HepG2 (cell line): ENCODE measurements around the gene RRM2.

Source experiments
- CTCF ChIP-seq: sonication (generic); formaldehyde crosslinking; IDR thresholded peaks from 2 replicates; pipeline ENCODE4 v1.5.0; 2020; ENCODE audit warnings: mild to moderate bottlenecking, missing genetic modification reagents, moderate library complexity
- EZH2 ChIP-seq: conservative IDR thresholded peaks from 2 replicates; pipeline ENCODE4 v1.6.1; 2012; ENCODE audit warnings: mild to moderate bottlenecking, low read depth, low read length, moderate library complexity
- HNRNPLL ChIP-seq: fragments of 200-400 bp; formaldehyde crosslinking; IDR thresholded peaks from 2 replicates; pipeline ENCODE4 v1.6.1; 2017; ENCODE audit warnings: mild to moderate bottlenecking, low read depth, low read length; ENCODE audit not compliant: poor library complexity, severe bottlenecking
- MLX ChIP-seq: IDR thresholded peaks from 2 replicates; pipeline ENCODE4 v1.6.1; 2016
- POLR2AphosphoS5 ChIP-seq: IDR thresholded peaks from 2 replicates; pipeline ENCODE4 v1.6.1; 2012; ENCODE audit warnings: low read depth, low read length
- REST ChIP-seq, 2 experiments: IDR thresholded peaks; 2 replicates each; pipeline ENCODE4 v1.6.1; 2011 to 2012; ENCODE audit warnings: low read length in 2 of 2, borderline replicate concordance in 1 of 2, low read depth in 1 of 2, mild to moderate bottlenecking in 1 of 2, moderate library complexity in 1 of 2
- SIX1 ChIP-seq: sonication (generic); formaldehyde crosslinking; IDR thresholded peaks from 2 replicates; pipeline ENCODE4 v1.4.0; 2020; ENCODE audit warnings: missing genetic modification reagents, borderline replicate concordance
- TGIF2 ChIP-seq: IDR thresholded peaks from 2 replicates; pipeline ENCODE4 v1.6.1; 2016; ENCODE audit warnings: control low read depth, missing compliant biosample characterization
- ZFP36L1 ChIP-seq: sonication (generic); formaldehyde crosslinking; IDR thresholded peaks from 2 replicates; pipeline ENCODE4 v1.8.0; 2022; ENCODE audit warnings: mild to moderate bottlenecking, missing genetic modification reagents, moderate library complexity
- ZIK1 ChIP-seq: sonication (generic); formaldehyde crosslinking; IDR thresholded peaks from 2 replicates; pipeline ENCODE4 v1.5.0; 2020; ENCODE audit warnings: mild to moderate bottlenecking, low read depth, missing genetic modification reagents, borderline replicate concordance
- ZNF737 ChIP-seq: sonication (generic); formaldehyde crosslinking; IDR thresholded peaks from 2 replicates; pipeline ENCODE4 v1.5.0; 2020; ENCODE audit warnings: missing genetic modification reagents, mild to moderate bottlenecking, borderline replicate concordance
- TF ChIP-seq, protein P1 (sequence below): sonication (generic); formaldehyde crosslinking; IDR thresholded peaks from 2 replicates; pipeline ENCODE4 v1.5.0; 2020; ENCODE audit warnings: mild to moderate bottlenecking, low read depth, missing genetic modification reagents, borderline replicate concordance

DNA sequence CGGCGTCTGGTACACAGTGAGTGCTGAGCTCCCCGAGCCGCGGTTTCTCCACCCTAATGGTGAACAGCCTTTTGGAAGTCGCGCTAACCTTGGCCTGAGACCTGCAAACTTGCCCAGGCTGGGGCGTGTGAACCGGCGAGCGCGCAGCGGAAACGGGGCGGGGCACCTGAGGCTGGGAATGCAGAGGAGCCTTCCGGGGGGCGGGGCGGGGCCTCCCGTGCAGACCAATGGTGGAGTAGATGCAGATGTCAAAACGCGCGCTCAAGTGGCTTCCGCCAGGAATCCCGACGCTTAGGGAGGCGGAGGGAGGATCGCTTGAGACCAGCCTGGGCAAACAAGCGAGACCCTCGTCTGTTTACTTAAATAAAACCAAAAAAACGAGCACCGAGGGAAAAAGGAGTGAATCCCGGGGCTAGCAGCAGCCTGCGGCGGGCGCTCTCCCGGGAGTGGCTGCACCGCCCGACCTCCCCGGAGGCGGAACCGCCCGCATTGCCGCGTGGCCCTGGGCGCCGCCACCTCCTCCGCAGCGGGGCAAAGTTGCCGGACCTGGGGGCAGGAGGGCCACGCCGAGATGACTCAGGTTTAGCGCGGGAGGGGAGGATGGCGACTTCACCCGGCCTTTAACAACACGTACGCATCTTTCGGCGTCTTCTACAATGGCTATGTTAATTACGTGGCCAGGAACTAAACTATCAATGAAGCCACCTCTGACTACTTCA, 2.2 kb upstream of the RRM2 start:
- TF ChIP-seq, protein P1, sequence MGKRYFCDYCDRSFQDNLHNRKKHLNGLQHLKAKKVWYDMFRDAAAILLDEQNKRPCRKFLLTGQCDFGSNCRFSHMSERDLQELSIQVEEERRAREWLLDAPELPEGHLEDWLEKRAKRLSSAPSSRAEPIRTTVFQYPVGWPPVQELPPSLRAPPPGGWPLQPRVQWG (CRISPR knock-in tag), result no peak
- TF ChIP-seq CTCF (CRISPR knock-in tag) (peak; percentile 35), HNRNPLL (peak; percentile 90), SIX1 (peak; percentile 62; the same call in 1 of the 2 replicates), EZH2 (no peak), MLX (peak; percentile 22; the same call in 1 of the 2 replicates), ZNF737 (no peak), ZIK1 (CRISPR knock-in tag) (peak; percentile 74), POLR2AphosphoS5 (peak; percentile 97), REST (IDR thresholded peaks at IDR 0.05; ENCODE audit: borderline replicate concordance in 1 of 2, low read depth in 1 of 2, low read length in 2 of 2) (peak in 1 of 2 experiments; percentile 79; a peak in 2 of 4 replicates), ZFP36L1 (CRISPR knock-in tag) (peak; percentile 62; the same call in 1 of the 2 replicates), TGIF2 (CRISPR knock-in tag) (no peak; the same call in 1 of the 2 replicates)
